NK-92 (cell line): ENCODE measurements around the gene HBG1.
"Not testable (repeated sequence)": the region's sequence is repeated elsewhere in the genome, so short reads cannot be mapped to it uniquely, and the experiment has no call there.

Experiments
- DNase-seq: peaks from one replicate; lab custom pipeline; 2025; ENCODE audit not compliant: unreplicated experiment; lab: John Stamatoyannopoulos, UW

Gene HBG1

DNA sequence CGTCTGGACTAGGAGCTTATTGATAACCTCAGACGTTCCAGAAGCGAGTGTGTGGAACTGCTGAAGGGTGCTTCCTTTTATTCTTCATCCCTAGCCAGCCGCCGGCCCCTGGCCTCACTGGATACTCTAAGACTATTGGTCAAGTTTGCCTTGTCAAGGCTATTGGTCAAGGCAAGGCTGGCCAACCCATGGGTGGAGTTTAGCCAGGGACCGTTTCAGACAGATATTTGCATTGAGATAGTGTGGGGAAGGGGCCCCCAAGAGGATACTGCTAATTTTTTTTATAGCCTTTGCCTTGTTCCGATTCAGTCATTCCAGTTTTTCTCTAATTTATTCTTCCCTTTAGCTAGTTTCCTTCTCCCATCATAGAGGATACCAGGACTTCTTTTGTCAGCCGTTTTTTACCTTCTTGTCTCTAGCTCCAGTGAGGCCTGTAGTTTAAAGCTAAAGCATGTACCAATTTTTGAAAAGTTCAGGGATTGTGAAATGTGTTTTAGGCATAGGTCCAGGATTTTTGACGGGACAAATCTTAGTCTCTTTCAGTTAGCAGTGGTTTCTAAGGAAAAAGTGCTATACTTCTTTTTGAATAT is at the start of gene HBG1:
Gene HBG1, minus strand, starts transcription at position 51 of the 590 bp plus-strand sequence. CDS start 53 bp downstream, outside the sequence.
- not testable (repeated sequence) for DNase-seq

DNA sequence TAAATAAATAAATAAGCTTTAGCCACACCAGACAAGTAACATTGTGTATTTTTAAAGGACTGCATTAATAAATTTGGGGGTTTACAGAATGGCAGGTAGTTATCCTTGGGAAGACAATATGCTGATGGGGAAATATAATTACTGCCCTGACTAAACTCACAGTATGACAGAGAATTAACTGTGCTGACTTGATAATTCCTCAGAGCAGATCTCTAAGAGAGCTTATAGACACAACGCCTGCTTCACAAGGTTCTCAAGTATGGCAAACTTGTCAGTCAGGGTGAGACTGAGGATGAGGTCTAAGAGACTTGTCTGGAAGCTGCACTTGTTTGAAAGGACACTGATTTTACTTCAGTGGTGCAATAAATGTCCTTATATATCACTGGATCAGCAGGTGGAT is 48.8 kb upstream of the HBG1 start:
- DNase-seq: no peak

DNA sequence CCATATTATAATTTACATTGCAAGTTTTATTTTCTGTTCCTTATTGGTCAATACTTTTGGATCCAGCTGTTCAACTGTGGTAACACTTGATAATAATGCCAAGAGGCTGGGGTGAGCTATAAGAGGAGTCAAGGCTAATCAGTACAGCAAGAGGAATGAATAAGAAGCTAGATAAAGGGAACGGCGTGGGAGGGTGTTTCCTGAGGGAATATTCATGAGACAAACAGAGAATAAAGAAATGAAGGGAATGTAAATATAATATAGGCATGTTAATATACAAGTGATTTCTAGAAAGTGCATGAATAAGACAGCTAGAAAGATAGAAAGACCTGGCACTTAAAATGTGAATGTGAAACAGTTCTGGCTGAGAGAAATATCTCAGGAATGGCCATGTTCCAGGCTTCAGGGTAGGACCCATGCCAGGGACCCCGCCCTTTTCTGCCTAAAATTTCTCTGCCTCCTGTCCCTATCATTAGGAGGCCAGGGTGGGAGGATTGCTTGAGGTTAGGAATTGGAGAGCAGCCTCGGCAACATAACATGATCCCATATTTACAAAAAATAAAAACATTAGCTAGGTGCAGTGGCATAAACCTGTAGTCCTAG is 48.2 kb upstream of the HBG1 start:
- no peak for DNase-seq

DNA sequence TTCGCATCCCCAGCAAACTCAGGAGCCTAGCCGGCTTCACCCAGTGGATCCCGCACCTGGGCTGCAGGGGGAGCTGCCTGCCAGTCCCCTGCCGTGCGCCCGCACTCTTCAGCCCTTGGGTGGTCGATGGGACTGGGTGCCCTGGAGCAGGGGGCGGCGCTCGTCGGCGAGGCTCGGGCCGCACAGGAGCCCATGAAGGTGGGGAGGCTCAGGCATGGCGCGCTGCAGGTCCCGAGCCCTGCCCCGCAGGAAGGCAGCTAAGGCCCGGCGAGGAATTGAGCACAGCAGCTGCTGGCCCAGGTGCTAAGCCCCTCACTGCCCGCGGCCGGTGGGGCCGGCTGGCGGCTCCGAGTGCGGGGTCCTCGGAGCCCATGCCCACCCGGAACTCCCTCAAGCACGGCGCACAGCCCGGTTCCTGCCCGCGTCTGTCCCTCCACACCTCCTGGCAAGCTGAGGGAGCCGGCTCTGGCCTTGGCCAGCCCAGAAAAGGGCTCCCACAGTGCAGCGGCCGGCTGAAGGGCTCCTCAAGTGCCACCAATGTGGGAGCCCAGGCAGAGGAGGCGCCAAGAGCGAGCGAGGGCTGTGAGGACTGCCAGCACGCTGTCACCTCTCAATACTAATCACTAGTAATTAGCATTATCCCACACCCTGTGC is 44.8 kb upstream of the HBG1 start:
- not testable (repeated sequence) for DNase-seq

DNA sequence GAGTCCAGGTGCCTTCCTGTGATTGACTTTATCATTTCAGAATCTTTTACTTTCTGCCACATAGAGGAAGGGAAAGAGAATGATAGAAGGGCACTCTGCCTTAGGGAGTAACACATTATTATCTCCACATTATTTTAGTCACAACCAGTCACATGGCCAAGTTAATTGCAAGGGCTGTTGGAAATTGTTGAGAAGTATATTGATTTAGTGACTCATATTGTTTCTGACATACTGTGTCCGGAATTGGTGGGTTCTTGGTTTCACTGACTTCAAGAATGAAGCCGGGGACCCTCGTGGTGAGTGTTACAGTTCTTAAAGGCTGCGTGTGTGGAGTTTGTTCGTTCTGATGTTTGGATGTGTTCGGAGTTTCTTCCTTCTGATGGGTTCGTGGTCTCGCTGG is 43.4 kb upstream of the HBG1 start:
- DNase-seq: no peak

DNA sequence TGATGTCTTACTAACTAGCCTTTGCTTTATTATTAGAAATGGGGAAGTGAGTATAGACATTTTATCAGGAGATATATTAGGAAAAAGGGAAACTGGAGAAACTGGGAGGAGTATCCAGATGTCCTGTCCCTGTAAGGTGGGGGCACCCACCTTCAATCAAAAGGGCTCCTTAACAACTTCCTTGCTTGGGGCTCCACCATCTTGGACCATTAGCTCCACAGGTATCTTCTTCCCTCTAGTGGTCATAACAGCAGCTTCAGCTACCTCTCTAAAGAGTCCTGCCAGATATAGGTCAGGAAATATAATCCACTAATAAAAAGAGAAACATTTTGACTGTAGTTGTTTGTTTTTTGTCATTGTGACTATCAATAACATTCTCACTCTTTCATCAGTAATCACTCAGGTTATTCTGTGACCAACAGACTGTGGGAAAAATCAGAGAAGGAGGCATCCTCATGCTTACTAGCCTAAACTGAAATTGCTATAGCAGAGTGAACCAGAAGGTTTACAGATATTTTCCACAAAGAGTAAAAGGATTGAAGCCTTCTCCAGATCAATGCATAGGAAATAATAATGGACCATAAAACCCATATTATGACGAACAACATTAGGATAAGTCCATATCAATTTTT is 41.7 kb upstream of the HBG1 start:
- no peak for DNase-seq

DNA sequence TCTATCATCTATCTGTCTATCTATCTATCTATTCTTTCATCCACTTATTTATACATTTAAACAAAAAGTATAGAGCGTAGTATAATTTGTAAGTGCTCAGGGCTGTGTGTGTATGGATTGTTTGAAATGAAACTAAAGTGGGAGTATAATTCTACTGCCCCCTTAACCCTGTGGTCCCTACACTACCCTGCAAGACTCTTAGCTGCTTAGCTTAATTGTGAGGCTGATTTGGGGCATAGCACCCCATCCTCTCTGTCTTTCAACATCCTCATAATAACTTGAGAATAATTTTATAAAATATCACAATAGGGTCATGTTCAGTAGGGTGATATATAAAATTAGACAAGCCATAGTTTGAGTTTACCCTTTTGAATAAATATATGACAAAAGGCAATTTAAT is 40.4 kb upstream of the HBG1 start:
- DNase-seq: no peak

DNA sequence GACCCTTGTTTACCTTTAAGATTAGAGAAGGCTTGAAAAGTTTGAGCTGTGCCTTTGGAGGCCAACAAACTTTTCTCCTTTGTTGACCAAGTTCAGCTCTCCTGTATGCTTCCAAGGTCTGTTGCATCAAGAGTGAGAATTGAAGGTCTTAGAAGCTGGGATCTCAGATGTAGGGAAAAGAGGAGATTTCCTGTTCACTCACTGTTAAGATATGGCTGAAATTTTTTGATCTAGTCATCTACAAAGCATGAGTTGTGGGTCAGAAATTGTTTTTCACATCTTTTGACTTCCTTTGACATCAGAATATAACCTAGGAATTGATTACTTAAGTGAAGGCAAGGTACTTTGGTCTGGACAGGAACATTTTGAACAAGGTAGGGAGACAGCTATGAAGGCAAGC is 40.0 kb upstream of the HBG1 start:
- no peak for DNase-seq

DNA sequence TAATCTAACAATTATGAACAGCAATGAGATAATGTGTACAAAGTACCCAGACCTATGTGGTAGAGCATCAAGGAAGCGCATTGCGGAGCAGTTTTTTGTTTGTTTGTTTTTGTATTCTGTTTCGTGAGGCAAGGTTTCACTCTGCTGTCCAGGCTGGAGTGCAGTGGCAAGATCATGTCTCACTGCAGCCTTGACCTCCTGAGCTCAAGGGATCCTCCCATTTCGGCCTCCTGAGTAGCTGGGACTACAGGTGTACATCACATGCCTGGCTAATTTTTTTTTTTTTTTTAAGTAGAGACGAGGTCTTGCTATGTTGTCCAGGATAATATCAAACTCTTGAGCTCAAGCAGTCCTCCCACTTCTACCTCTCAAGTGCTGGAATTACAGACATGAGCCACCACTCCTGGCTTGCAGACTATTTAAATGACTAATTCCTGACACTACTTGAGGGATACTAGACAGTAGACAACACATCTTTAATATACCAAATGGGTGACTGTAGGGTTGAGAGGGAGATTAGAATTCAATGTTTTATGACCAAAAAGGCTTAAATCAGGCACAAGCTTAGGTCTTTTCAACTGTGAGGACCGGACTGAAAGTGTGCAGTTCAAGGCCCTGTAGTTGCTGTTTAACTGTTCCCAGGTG is 39.4 kb upstream of the HBG1 start:
- no peak for DNase-seq

DNA sequence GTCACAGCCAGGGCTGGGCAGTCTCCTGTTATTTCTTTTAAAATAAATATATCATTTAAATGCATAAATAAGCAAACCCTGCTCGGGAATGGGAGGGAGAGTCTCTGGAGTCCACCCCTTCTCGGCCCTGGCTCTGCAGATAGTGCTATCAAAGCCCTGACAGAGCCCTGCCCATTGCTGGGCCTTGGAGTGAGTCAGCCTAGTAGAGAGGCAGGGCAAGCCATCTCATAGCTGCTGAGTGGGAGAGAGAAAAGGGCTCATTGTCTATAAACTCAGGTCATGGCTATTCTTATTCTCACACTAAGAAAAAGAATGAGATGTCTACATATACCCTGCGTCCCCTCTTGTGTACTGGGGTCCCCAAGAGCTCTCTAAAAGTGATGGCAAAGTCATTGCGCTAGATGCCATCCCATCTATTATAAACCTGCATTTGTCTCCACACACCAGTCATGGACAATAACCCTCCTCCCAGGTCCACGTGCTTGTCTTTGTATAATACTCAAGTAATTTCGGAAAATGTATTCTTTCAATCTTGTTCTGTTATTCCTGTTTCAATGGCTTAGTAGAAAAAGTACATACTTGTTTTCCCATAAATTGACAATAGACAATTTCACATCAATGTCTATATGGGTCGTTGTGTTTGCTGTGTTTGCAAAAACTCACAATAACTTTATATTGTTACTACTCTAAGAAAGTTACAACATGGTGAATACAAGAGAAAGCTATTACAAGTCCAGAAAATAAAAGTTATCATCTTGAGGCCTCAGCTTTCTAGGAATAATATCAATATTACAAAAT is 38.6 kb upstream of the HBG1 start:
- DNase-seq: no peak

DNA sequence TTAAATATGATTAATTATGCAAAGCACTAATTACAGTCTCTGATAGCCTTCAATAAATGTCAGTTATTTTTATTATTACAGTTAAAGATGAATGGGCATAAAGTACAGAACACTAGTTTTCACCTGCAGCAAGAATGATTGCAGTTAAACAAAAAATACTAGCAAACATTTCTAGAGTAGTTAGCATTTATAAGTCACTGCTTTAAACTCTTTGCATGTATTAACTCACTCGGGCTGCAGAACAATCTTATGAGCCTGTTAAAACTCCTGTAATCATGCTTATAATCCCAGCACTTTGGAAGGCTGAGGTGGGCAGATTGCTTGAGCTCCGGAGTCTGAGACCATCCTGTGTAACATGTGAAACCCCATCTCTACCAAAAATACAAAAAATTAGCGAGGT is 37.2 kb upstream of the HBG1 start:
- DNase-seq: no peak

DNA sequence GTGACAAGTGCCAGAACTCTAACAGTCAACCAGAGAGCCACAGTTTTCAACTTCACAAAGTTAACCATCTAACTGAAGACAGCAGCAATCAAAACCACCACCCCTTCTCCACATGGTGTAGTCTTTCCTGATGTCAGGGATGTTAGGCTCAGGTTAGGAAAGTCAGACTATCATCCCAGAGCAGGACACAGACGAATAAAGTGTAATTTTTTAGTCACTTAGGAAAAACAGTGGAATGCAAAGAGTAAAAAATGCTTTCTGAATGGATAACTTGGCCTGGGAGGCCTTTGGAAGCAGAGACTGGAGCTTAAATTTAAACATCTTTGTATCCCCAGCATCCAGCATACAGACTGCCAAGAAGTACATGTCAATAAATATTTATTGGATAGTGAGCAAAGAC is 36.7 kb upstream of the HBG1 start:
- DNase-seq: no peak

DNA sequence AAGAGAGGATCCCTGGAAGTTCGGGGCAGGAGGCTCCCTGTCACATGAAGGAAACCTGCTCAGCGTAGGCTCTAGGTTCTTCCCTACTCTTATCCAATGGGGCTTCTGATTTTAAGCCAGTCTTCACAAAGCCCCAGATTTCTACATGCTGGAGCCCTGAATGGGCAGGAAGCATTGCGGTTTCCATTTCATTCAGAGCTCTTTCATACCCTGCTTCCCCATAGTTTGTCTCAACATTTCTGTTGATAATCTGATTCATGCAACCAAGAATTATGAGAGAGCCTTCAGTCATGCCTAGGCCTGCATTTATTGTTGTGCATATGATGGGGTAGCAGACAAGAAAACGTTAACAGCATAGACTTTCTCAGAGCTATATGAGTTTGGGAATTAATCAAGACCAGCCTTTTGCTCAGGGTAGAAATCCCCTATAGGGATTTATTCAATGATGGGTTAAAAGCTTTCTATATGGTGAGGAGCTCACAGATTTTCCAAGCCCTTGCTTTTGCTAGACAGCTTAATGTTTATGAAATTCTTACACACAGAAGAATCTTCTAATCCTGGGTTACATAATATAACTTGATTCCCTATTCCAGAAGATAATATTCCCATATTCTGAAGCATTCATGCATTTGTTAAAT is 36.2 kb upstream of the HBG1 start:
- no peak for DNase-seq

DNA sequence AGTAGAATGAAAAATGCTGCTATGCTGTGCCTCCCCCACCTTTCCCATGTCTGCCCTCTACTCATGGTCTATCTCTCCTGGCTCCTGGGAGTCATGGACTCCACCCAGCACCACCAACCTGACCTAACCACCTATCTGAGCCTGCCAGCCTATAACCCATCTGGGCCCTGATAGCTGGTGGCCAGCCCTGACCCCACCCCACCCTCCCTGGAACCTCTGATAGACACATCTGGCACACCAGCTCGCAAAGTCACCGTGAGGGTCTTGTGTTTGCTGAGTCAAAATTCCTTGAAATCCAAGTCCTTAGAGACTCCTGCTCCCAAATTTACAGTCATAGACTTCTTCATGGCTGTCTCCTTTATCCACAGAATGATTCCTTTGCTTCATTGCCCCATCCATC is 35.0 kb upstream of the HBG1 start:
- no peak for DNase-seq

DNA sequence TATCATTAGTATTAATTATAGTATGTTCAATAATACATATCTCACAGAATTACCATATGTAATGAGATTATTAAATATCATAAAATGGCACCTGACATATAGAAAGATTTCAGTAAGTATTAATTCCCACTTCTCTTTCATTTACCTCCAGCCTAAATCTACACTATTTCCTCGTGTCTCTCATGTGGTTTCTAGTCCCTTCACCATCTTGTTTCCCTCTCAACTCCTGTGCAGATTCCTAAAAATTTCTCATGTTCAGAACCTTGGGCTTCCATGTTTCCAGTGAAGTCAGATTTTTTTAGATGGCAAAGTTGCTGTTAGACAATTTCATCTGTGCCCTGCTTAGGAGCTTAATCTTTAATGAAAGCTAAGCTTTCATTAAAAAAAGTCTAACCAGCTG is 34.2 kb upstream of the HBG1 start:
- DNase-seq: no peak

DNA sequence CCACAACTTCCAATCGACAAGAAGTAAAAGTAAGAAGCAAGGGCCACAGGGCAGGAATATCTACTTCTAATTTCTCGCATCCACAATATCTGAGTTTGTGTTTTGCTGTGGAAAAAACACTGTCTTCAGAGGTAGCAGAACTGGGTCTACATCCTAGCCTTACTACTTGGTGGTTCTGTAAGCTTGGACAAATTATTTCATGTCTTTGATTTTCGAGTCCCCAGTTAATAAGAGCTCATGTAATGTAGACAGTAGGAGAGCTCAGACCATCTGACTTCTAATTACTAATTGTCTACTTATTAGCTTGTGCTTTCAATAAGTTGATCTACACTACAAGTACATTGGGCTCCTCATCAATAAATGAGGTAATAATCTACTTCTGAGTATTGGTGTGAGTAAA is 33.4 kb upstream of the HBG1 start:
- no peak for DNase-seq

DNA sequence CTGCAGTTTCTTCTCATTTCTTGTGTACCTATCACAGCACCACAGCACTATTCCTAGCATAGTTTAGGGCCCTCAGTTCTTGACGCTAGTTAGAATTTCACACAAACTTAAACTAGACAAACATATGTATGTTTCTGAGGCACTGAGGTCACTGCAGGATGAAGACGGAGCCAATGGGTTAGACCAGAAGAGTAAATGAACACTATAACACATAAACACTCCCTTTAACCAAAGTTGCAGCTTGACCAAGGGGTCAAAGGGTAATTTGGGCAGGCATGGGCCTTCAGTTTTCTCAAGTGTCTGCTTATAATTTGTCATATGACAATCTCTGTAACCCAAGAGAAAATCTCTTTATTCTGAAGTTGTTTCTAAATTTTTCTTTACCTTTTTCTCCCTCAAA is 33.0 kb upstream of the HBG1 start:
- DNase-seq: no peak

DNA sequence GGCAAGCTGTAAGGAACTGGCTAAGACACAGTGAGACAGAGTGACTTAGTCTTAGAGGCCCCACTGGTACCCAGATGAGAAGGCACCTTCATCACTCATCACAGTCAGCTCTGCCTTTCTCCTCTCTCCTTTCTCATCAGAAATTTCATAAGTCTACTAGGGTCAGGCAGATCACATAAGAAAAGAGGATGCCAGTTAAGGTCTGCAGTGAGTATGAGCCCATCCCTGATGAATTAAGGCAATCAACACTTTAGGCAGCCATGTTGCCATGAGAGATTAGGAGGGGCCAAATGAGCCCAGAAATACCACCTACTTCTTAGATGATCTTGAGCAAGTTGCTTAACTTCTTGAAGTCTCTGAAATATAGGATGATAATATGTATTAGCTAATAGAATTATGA is 31.9 kb upstream of the HBG1 start:
- DNase-seq: no peak

DNA sequence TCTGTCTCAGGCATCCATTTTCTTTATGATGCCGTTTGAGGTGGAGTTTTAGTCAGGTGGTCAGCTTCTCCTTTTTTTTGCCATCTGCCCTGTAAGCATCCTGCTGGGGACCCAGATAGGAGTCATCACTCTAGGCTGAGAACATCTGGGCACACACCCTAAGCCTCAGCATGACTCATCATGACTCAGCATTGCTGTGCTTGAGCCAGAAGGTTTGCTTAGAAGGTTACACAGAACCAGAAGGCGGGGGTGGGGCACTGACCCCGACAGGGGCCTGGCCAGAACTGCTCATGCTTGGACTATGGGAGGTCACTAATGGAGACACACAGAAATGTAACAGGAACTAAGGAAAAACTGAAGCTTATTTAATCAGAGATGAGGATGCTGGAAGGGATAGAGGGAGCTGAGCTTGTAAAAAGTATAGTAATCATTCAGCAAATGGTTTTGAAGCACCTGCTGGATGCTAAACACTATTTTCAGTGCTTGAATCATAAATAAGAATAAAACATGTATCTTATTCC is 31.0 kb upstream of the HBG1 start:
- DNase-seq: no peak

DNA sequence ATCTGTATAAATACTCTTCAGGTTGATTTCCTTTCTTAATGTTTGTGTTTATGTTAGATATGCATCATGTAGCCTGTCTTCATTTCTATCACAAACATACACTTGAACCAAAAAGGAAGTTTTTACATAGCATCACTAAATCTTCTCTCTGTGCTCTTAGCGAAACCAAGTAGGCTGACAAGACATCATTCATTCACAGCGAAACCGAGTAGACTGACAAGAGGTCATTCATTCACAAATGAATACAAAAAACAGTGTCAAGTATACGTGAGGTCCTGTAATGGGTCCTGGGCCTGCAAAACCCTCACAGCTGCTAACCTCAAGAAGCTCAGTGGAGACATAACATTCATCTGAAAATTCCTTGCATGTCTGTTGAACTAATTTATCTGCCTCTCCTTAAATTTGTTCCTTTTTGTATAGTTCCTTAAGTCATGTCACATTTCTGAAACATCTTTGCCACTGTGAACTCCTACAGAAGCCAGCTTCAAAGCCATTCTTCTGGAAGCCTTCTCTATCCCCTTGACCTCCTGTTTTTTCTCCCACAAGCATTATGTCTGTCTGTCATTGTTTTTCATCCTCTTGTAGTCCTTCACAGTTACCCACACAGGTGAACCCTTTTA is 29.9 kb upstream of the HBG1 start:
- DNase-seq: no peak
